GM12878 (cell line): ENCODE measurements around the gene SFTPB. TPM values are rescaled to one million over a fixed set of nuclear protein-coding genes. Genes with fewer than 3 reads are reported as not detected.

ENCODE experiments used
- ATAC-seq: fragments of 200-7000 bp; cut with Tn5 transposase; 3 replicates; pipeline ENCODE4 v1.9.1; 2020; ENCODE audit warnings: mild to moderate bottlenecking, moderate library complexity
- BruUV-seq: library from RNA; stranded (reverse); fragments of 400-500 nt; replicated peaks from 2 replicates; lab custom pipeline; 2021; lab: Mats Ljungman, UMichigan
- CTCF ChIA-PET: fragments of 300-600 bp; sonication (Branson Sonifier 250); formaldehyde crosslinking; extraction: SDS; loops from one replicate; lab custom pipeline; 2021; ENCODE audit warnings: inconsistent platforms; lab: Yijun Ruan, JAX
- POLR2A ChIA-PET: fragments of 350-600 bp; formaldehyde crosslinking; extraction: SDS; loops from one replicate; lab custom pipeline; 2021; ENCODE audit warnings: inconsistent platforms; lab: Charles Lee
- RAD21 ChIA-PET: fragments of 300-600 bp; sonication (Branson Sonifier 250); formaldehyde crosslinking; loops from one replicate; lab custom pipeline; 2023; ENCODE audit warnings: antibody characterized with exemption; ENCODE audit not compliant: unreplicated experiment; lab: Charles Lee
- SMC1A ChIA-PET: fragments of 300-600 bp; sonication (Branson Sonifier 250); formaldehyde crosslinking; loops from one replicate; lab custom pipeline; 2023; ENCODE audit not compliant: unreplicated experiment, uncharacterized antibody; lab: Charles Lee
- DNase-seq: peaks from one replicate; pipeline ENCODE4 v3.0.0-alpha.2; 2011; ENCODE audit warnings: low read depth, low spot score
- FAIRE-seq: peaks from 3 replicates; lab custom pipeline; 2011; peaks lifted over from hg19 to GRCh38; lab: Jason Lieb, UNC
- H2AFZ ChIP-seq: 2 replicates; pipeline ENCODE4 v1.6.0; 2011; ENCODE audit warnings: low read depth, low read length, control low read depth; ENCODE audit not compliant: control insufficient read depth
- H3K27ac ChIP-seq: 2 replicates; pipeline ENCODE4 v1.5.1; 2011; ENCODE audit warnings: control low read depth; ENCODE audit not compliant: control insufficient read depth, insufficient read depth
- H3K27me3 ChIP-seq, 2 experiments: replicated peaks in 1 of 2; 2 replicates each; pipeline versions ENCODE4 v1.6.0 to v1.6.1; 2011; ENCODE audit warnings: low read length in 1 of 2; ENCODE audit not compliant: control insufficient read depth in 2 of 2, insufficient read depth in 2 of 2
- H3K36me3 ChIP-seq, 2 experiments: 2 replicates each; pipeline ENCODE4 v1.5.1; 2011; ENCODE audit warnings: low read length in 1 of 2; ENCODE audit not compliant: control insufficient read depth in 2 of 2, insufficient read depth in 2 of 2
- H3K4me1 ChIP-seq: 2 replicates; pipeline ENCODE4 v1.6.1; 2011; ENCODE audit warnings: mild to moderate bottlenecking, low read length, moderate library complexity, mixed read lengths; ENCODE audit not compliant: control insufficient read depth, insufficient read depth
- H3K4me2 ChIP-seq: 2 replicates; pipeline ENCODE4 v1.6.0; 2011; ENCODE audit warnings: control low read depth; ENCODE audit not compliant: control insufficient read depth, insufficient read depth
- H3K4me3 ChIP-seq: fragments of 200-600 bp; sonication (generic); 2 replicates; pipeline ENCODE4 v1.5.1; 2016
- H3K79me2 ChIP-seq: 2 replicates; pipeline ENCODE4 v1.6.0; 2011; ENCODE audit warnings: low read length; ENCODE audit not compliant: control insufficient read depth, insufficient read depth
- H3K9ac ChIP-seq: 2 replicates; pipeline ENCODE4 v1.8.0; 2011; ENCODE audit warnings: low read length, control low read depth, mixed read lengths; ENCODE audit not compliant: control insufficient read depth, insufficient read depth
- H3K9me3 ChIP-seq: replicated peaks from 3 replicates; pipeline ENCODE4 v1.5.1; 2011; ENCODE audit warnings: mild to moderate bottlenecking, low read length; ENCODE audit not compliant: control insufficient read depth, insufficient read depth
- H4K20me1 ChIP-seq: 2 replicates; pipeline ENCODE4 v1.6.0; 2011; ENCODE audit not compliant: control insufficient read depth, insufficient read depth
- ASH2L ChIP-seq: fragments of 300-600, 200-600 bp; sonication (generic); IDR thresholded peaks from 2 replicates; pipeline ENCODE4 v1.6.1; 2017; ENCODE audit warnings: low read depth, mild to moderate bottlenecking, borderline replicate concordance
- BACH1 ChIP-seq: fragments of 450-650 bp; IDR thresholded peaks from 2 replicates; pipeline ENCODE4 v1.6.1; 2017; ENCODE audit warnings: mild to moderate bottlenecking, borderline replicate concordance
- CBFB ChIP-seq: IDR thresholded peaks from 2 replicates; pipeline ENCODE4 v1.6.1; 2016; ENCODE audit warnings: antibody characterized with exemption, low read depth
- EP300 ChIP-seq, 2 experiments: fragments of 150-350 bp in 1 of 2; IDR thresholded peaks; 2 replicates each; pipeline ENCODE4 v1.6.1; 2011 to 2012; ENCODE audit warnings: low read depth in 2 of 2, low read length in 2 of 2, borderline replicate concordance in 1 of 2, improper control_type of control experiment in 1 of 2, inconsistent platforms in 1 of 2; ENCODE audit not compliant: control insufficient read depth in 1 of 2
- FOXM1 ChIP-seq: IDR thresholded peaks from 2 replicates; pipeline ENCODE4 v1.6.1; 2012; ENCODE audit warnings: low read depth, mild to moderate bottlenecking, inconsistent platforms, low read length, moderate library complexity
- SKIL ChIP-seq: fragments of 450-650 bp; IDR thresholded peaks from 2 replicates; pipeline ENCODE4 v1.6.1; 2017; ENCODE audit warnings: mild to moderate bottlenecking, low read depth, inconsistent platforms; ENCODE audit not compliant: poor library complexity, severe bottlenecking
- ZNF217 ChIP-seq: fragments of 450-650 bp; IDR thresholded peaks from 2 replicates; pipeline ENCODE4 v1.6.1; 2017; ENCODE audit warnings: antibody characterized with exemption, mild to moderate bottlenecking
- WGBS: methylation state at CpG from one replicate; pipeline ENCODE4 v1.1.6; 2016; ENCODE audit warnings: low lambda C conversion rate; ENCODE audit not compliant: insufficient replicate concordance, insufficient coverage; ENCODE audit errors: missing lambda C conversion rate; 5-methylcytosine and 5-hydroxymethylcytosine counted together
- in situ Hi-C: fragments of 300-500 bp; cut with MboI; formaldehyde crosslinking; loops from 9 replicates; pipeline ENCODE4 v1.14.3; 2018; ENCODE audit warnings: mixed read lengths
- intact Hi-C: fragments of 100-400 bp; cut with micrococcal nuclease; formaldehyde crosslinking; loops from one replicate; pipeline ENCODE4 v1.14.2; 2022; ENCODE audit not compliant: unreplicated experiment
- polyA plus RNA-seq, 11 experiments: library from polyadenylated mRNA; depleted of rRNA in 4 of 11; unstranded in 6 of 11; stranded (reverse) in 5 of 11; fragments of >200 nt; fragmentation: Nextera tagmentation in 4 of 11; fragmentation: Illumina TruSeq in 1 of 11; extraction: Ambion mirVana in 4 of 11; extraction: Trizol in 1 of 11; gene quantifications; 1 replicate in 1 of 11; 2 replicates in 10 of 11; pipeline versions ENCODE4 v1.2.1 to v1.2.3, GENCODE V29; 2011 to 2016; ENCODE audit warnings: inconsistent platforms in 2 of 11, missing spikeins in 2 of 11, low read depth in 1 of 11
- total RNA-seq, 4 experiments: library from RNA; depleted of rRNA in 3 of 4; stranded (reverse); fragments of >200 nt in 3 of 4; fragmentation: Illumina TruSeq in 1 of 4; extraction: Trizol in 1 of 4; gene quantifications; 2 replicates each; pipeline versions ENCODE4 v1.2.1 to v1.2.3, GENCODE V29; 2013 to 2021
- TF ChIP-seq, protein P1 (sequence below): fragments of 150-350 bp; IDR thresholded peaks from 2 replicates; pipeline ENCODE4 v1.6.1; 2014; ENCODE audit warnings: mild to moderate bottlenecking, low read depth, low read length
- TF ChIP-seq, protein P2 (sequence below): fragments of 450-650 bp; IDR thresholded peaks from 2 replicates; pipeline ENCODE4 v1.6.1; 2018; ENCODE audit warnings: borderline replicate concordance, mild to moderate bottlenecking; ENCODE audit not compliant: partially characterized antibody
- TF ChIP-seq, protein P3 (sequence below): IDR thresholded peaks from 2 replicates; pipeline ENCODE4 v1.6.1; 2011; ENCODE audit warnings: low read depth, low read length, improper control_type of control experiment, borderline replicate concordance

The SFTPB gene
- total and polyA plus RNA-seq, 10 of the 15 experiments (the other 5 are each of a cell fraction or from before 2014, with no cell fraction given), result 0.02 to 5.3 TPM; not detected in 8

DNA sequence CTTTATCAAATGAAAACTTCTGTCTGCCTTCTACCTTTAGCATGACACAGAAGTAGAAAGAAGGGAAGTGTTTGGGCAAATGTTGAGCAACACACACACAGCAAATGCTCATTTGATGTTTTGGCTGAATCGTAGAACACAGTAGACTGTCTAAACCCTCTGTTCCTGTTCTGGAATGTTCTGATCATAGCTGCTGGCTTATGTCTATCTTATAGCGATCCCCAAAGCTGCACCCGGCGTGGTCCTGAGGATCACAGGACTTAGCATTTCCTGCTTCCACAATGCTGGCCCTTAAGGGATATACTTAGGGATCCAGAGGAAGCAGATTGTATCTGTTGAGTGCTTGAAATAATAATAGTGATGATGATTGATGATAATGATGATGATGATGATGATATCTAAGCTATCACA lies 41.4 kb upstream of the SFTPB start (continued):
- TF ChIP-seq, protein P1, sequence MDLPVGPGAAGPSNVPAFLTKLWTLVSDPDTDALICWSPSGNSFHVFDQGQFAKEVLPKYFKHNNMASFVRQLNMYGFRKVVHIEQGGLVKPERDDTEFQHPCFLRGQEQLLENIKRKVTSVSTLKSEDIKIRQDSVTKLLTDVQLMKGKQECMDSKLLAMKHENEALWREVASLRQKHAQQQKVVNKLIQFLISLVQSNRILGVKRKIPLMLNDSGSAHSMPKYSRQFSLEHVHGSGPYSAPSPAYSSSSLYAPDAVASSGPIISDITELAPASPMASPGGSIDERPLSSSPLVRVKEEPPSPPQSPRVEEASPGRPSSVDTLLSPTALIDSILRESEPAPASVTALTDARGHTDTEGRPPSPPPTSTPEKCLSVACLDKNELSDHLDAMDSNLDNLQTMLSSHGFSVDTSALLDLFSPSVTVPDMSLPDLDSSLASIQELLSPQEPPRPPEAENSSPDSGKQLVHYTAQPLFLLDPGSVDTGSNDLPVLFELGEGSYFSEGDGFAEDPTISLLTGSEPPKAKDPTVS, result no peak

DNA sequence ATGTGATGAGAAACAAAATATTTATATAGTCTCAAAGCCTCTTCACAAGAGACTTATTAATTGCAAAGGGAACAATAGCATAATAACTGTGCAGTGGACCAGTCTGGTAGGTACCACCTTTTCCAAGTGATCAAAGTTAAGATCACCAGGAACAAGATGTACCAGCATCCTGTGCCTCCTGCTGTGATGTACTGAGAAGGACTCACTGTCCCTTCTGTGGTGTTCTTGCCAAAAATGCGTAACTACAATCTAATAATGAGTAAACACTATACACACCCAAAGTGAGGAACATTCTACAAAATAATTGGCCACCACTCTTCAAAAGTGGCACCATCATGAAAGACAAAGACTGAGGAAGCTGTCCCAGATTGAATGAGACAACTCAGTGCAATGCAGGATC lies 40.6 kb upstream of the SFTPB start:
- ChIA-PET RAD21 (interaction anchor here (0.9 to 6.5 kb wide), 7 partner anchors 17 to 105 kb away, joined by 3 to 94 read pairs (median 4); no protein-coding TSS in a partner anchor), SMC1A (interaction anchor here (0.8 to 9.8 kb wide), 14 partner anchors 11 to 289 kb away, joined by 3 to 75 read pairs (median 4); no protein-coding TSS in a partner anchor), CTCF (interaction anchor here (0.9 to 10.2 kb wide), 24 partner anchors 9 to 115 kb away, joined by 3 to 194 read pairs (median 8); partner anchors contain the start of genes GNLY and SFTPB), POLR2A (interaction anchor here (1.0 kb wide), 1 partner anchor 11 kb away, joined by 3 read pairs; no protein-coding TSS in a partner anchor)
- H3K4me3 ChIP-seq, result no peak overlapping the region
- no peak overlapping the region for H3K9ac ChIP-seq
- intact Hi-C loops, result loop anchor here (5.0 kb wide), 1 partner anchor 286 kb away; no protein-coding TSS in a partner anchor
- no peak overlapping the region for H3K27ac ChIP-seq
- no peaks in the 10 kb centered on the region for H4K20me1 ChIP-seq
- FAIRE-seq, result no peak
- H3K36me3 ChIP-seq, result no peaks in the 10 kb centered on the region
- no TSS peak for BruUV-seq
- H2AFZ ChIP-seq, result no peak overlapping the region
- no peaks in the 10 kb centered on the region for H3K9me3 ChIP-seq
- no peak overlapping the region for H3K4me2 ChIP-seq
- H3K4me1 ChIP-seq, result peaks cover 21% of the 10 kb centered on the region
- no peaks in the 10 kb centered on the region for H3K27me3 ChIP-seq
- in situ Hi-C loops, result loop anchor here (5.0 kb wide), 1 partner anchor 71 kb away; no protein-coding TSS in a partner anchor
- WGBS, result 20% methylated on average over 1 of the region's 1 CpG
- ATAC-seq, result no peak
- no peak for DNase-seq
- H3K79me2 ChIP-seq, result no peaks in the 10 kb centered on the region
- TF ChIP-seq EP300 (IDR thresholded peaks at IDR 0.05; ENCODE audit: borderline replicate concordance in 1 of 2, control insufficient read depth in 1 of 2, low read depth in 2 of 2, low read length in 2 of 2) (no peak), ASH2L (no peak), FOXM1 (no peak), BACH1 (no peak), CBFB (no peak), SKIL (no peak), ZNF217 (no peak)
- TF ChIP-seq, protein P2, sequence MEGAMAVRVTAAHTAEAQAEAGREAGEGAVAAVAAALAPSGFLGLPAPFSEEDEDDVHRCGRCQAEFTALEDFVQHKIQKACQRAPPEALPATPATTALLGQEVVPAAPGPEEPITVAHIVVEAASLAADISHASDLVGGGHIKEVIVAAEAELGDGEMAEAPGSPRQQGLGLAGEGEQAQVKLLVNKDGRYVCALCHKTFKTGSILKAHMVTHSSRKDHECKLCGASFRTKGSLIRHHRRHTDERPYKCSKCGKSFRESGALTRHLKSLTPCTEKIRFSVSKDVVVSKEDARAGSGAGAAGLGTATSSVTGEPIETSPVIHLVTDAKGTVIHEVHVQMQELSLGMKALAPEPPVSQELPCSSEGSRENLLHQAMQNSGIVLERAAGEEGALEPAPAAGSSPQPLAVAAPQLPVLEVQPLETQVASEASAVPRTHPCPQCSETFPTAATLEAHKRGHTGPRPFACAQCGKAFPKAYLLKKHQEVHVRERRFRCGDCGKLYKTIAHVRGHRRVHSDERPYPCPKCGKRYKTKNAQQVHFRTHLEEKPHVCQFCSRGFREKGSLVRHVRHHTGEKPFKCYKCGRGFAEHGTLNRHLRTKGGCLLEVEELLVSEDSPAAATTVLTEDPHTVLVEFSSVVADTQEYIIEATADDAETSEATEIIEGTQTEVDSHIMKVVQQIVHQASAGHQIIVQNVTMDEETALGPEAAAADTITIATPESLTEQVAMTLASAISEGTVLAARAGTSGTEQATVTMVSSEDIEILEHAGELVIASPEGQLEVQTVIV, result no peak
- TF ChIP-seq, protein P3, sequence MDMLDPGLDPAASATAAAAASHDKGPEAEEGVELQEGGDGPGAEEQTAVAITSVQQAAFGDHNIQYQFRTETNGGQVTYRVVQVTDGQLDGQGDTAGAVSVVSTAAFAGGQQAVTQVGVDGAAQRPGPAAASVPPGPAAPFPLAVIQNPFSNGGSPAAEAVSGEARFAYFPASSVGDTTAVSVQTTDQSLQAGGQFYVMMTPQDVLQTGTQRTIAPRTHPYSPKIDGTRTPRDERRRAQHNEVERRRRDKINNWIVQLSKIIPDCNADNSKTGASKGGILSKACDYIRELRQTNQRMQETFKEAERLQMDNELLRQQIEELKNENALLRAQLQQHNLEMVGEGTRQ, result no peak
